GM10248 (cell line): ENCODE results near the gene METTL16.

ENCODE experiments used
- CTCF ChIA-PET: fragments of 300-600 bp; sonication (Branson Sonifier 250); formaldehyde crosslinking; extraction: SDS; loops from one replicate; lab custom pipeline; 2021; ENCODE audit warnings: antibody characterized with exemption; lab: Yijun Ruan, JAX
- POLR2A ChIA-PET: fragments of 350-650 bp; sonication (Branson Sonifier 250); formaldehyde crosslinking; extraction: SDS; loops from one replicate; lab custom pipeline; 2020; ENCODE audit warnings: antibody characterized with exemption; lab: Yijun Ruan, JAX
- DNase-seq: peaks from one replicate; pipeline ENCODE4 v3.0.0; 2012; ENCODE audit errors: extremely low spot score
- TF ChIP-seq, protein P1 (sequence below): IDR thresholded peaks from 2 replicates; pipeline ENCODE4 v1.5.1; 2012; ENCODE audit warnings: mild to moderate bottlenecking, low read depth; ENCODE audit errors: extremely low read depth, missing control alignments, control extremely low read depth

The METTL16 gene

DNA sequence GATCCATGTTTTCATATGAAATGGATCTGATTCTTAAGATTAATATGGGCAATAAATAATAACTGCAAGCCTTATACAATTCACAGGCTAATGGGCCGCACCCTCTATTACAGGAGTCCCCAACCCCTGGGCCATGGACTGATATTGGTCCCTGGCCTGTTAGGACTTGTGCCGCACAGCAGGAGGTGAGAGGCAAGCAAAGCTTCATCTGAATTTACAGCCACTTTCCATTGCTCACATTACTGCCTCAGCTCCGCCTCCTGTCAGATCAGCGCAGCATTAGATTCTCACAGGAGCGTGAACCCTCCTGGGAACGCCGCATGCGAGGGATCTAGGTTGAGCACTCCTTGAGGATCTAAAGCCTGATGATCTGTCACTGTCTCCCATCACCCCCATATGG lies 26.8 kb downstream of the METTL16 start:
- TF ChIP-seq, protein P1, sequence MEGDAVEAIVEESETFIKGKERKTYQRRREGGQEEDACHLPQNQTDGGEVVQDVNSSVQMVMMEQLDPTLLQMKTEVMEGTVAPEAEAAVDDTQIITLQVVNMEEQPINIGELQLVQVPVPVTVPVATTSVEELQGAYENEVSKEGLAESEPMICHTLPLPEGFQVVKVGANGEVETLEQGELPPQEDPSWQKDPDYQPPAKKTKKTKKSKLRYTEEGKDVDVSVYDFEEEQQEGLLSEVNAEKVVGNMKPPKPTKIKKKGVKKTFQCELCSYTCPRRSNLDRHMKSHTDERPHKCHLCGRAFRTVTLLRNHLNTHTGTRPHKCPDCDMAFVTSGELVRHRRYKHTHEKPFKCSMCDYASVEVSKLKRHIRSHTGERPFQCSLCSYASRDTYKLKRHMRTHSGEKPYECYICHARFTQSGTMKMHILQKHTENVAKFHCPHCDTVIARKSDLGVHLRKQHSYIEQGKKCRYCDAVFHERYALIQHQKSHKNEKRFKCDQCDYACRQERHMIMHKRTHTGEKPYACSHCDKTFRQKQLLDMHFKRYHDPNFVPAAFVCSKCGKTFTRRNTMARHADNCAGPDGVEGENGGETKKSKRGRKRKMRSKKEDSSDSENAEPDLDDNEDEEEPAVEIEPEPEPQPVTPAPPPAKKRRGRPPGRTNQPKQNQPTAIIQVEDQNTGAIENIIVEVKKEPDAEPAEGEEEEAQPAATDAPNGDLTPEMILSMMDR, result no peak
- ChIA-PET CTCF (interaction anchor here (1.4 kb wide), 1 partner anchor 102 kb away, joined by 3 read pairs; no protein-coding TSS in a partner anchor), POLR2A (no interaction called here)
- DNase-seq, result no peak

DNA sequence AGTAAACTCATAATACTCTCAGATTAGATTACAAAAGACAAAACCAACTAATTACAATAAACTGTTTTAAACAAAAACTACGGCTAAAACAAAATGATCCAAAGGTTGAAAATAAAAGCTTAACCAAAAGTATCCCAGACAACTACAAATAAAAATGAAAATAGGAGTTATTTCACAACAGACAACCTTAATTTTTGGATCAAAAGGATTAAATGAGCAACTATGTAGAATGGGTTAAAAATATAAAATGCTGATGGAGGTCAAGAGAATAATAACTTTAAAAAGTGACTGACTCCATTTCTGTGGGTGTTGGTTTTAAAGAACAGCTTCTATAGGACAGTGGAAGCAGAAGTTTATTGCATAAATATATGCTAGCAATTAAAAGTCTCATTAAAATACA lies 28.6 kb downstream of the METTL16 start:
- ChIA-PET CTCF (interaction anchor here (1.0 kb wide), 1 partner anchor 8 kb away, joined by 3 read pairs; no protein-coding TSS in a partner anchor), POLR2A (no interaction called here)
- TF ChIP-seq, protein P1, result no peak
- no peak for DNase-seq

DNA sequence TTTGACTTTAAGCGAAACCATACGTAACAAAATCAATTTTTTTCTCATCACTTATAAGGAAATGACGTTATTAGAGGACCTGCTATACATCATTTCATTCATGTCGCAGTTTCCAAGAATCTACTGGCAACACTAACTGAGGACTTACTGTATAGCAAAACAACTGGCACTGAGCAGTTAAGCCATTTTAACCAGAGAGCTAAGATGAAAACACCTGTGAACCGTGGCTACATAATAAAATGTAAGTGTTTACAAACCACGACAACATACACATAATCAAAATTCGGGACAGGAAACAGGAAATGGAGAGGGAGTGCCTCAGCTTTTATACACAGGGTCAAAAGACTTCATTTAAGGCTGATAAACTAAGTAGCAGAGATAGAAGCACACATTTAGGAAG lies 29.5 kb downstream of the METTL16 start:
- TF ChIP-seq, protein P1, result no peak
- POLR2A ChIA-PET, result interaction anchor here (0.6 kb wide), 1 partner anchor 1661 kb away, joined by 3 read pairs; no protein-coding TSS in a partner anchor
- DNase-seq, result no peak
- CTCF ChIA-PET, result interaction anchor here (0.8 to 1.0 kb wide), 3 partner anchors 9 to 66 kb away, joined by 3 read pairs; no protein-coding TSS in a partner anchor

DNA sequence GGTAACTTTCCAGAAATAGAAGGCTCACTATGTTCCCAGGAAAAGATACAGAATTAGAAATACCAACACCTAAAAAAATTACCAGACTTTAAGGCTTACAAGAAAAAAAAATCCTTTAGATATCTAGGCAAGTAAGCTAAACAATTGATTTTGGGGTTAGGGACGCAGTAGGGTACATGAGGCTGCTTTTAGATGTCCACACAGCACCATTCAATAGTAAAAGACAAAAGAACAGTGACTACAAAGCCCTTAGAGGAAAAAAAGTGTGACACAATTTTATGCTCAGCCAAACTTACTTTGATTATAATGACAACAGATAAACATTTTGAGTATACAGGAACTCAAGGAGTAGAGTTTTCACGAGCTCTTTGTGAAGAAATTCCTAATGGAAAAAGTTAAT lies 29.9 kb downstream of the METTL16 start:
- TF ChIP-seq, protein P1, result no peak
- DNase-seq, result no peak
- ChIA-PET CTCF (interaction anchor here (0.8 to 1.0 kb wide), 2 partner anchors 16 to 66 kb away, joined by 3 read pairs; no protein-coding TSS in a partner anchor), POLR2A (no interaction called here)

DNA sequence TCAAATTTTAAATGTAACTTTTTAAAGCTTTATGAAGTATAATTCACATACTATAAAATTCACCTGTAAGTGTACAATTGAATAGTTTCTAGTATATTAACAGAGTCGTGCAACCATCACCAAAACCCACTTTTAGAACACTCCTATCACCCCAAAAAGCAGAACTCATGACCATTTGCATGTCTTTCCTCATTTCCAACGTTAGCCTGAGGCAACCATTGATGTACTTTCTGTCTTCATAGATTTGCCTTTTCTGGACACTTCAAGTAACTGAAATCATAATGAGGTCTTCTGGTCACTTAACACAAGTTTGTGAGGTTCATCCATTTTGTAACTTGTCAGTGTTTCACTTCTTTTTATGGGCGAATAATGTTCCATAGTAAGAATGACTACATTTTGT lies 33.2 kb downstream of the METTL16 start:
- POLR2A ChIA-PET, result no interaction called here
- CTCF ChIA-PET, result interaction anchor here (1.3 kb wide), 1 partner anchor 21 kb away, joined by 3 read pairs; no protein-coding TSS in a partner anchor
- TF ChIP-seq, protein P1, result no peak
- no peak for DNase-seq

DNA sequence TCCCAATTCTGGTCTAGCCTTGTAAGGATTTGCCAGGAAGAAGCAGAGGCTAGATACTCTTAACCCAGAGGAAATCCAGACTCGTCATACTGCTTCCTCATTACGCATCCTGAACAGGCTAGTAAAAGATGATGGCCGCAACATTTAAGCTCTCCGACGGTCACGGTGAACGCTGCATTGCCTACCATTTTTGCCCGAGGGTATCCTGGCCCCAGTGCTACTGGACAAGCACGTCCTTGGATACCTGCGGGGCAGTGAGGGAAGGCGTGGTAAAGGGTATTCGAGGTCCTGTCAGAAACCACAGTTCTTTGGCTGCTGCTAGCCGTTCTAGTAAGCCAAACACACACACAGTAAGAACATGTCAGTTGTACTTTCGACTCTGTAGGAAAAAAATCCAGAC lies 36.6 kb downstream of the METTL16 start:
- ChIA-PET POLR2A (no interaction called here), CTCF (no interaction called here)
- no peak for DNase-seq
- TF ChIP-seq, protein P1, result no peak
